HG03432 (cell line): Measurements from ENCODE around the gene PEX5L.

ENCODE experiments used
- ATAC-seq: cut with Tn5 transposase; IDR thresholded peaks from one replicate; pipeline ENCODE4 v1.9.1; 2021; ENCODE audit warnings: mild to moderate bottlenecking, moderate library complexity; ENCODE audit not compliant: unreplicated experiment

The PEX5L gene

DNA sequence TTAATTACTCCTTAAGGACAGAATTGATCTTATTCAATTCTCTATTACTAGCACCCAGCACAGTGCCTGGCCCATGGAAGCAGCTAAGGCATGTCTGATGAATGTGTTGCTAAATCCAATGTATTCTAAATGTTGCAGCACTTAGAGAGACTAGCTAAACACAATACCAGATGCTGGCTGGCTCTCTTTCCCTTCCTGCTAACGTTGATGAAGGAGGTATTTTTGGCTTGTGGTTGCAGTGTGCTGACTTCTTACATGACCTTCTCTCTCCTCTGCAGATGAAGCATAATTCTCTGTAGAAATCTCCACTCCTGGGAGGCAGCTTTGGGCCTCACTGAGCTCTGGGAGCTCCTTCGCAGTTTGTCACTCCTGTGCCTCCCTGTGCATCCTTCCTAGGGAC, 183.6 kb downstream of the PEX5L start:
- peak; percentile 73 for ATAC-seq

DNA sequence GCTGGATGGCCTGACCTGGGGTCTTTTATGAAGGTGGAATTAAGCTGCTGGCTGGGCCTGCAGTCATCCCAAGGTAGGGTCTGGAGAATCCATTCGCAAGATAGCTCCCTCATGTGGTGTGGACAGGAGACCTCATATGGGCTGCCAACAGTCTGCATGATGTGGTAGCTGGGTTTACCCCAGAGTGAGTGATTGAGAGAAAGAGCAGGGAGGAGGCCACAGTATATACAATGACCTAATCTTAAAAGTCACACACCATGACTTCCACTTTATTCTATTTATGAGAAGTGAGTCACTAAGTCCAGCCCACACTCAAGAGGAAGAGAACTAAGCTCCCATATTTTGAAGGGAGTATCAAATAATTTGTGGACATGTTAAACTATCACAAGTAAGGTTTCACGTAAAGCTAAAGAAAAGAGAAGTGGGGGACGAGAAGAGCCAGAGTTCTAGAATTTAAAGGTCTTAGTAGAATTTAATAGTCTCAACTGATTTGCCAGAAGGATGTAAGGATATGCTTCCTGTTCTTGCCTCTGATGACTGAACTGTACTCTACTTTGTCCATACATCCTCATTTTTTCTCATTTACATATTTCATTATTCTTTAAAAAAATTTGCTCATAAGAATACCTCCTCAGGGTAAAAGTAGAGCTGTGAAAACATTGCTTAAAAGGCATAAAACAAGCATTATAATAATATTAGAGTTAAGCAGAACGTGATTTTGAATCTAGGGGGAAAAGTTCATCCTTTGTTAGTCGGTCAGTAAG, 184.4 kb downstream of the PEX5L start:
- ATAC-seq, result peak; percentile 90

DNA sequence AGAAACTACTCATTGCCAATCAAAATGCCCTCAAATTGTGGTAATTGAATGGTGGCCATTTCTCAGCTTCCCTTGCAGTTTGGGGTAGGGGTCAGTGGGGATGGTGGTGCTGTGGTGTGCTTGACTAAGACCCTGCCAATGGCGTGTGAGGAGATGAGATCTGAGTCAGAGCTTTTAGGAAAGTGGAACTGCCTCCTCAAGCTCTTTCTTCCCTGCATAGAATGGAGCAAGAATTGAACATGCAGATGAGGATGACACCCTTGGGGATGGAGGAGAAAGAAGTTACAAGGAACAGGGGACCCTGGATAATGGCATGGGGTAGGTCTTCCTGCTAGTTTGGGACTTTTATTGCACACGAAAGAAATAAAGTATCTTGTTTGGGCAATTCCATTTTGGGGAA, 188.0 kb downstream of the PEX5L start:
- ATAC-seq, result no peak

DNA sequence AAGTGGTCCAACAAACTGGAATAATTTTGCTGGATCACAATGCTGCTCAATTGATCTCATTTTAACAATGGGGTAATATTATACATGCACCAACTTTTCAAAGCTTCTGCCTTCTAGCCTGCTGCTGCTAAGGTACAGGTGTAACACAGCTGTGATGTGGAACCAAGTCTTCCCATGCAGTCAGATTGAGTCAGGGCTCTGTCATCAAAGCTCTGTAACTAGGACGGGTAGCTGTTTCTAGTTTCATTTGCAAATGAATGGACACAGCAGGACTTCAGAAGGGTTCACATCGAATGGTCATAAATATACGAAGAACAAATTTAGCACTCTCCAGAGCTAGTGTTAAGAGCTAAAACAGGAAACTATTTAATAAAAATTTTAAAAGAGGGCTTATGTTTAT, 194.7 kb downstream of the PEX5L start:
- no peak for ATAC-seq

DNA sequence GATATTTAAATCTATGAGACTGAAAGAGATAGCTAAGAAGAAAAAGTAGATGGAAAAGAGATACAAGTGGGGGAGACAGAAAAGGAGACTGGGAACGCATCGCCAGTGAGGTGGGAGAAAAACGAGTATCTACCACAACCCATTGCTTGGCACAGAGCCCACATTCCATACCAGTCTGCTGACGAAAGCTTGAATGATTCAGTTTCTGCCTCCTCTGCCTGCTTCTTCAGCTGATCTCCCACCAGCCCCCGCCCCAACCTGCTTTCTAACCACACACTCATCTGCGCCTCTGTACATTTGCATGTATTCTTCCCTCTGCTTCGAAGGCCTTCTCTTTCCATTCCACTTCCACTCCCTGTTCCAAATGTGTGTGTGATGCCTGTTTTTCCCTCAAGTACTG, 195.8 kb downstream of the PEX5L start:
- no peak for ATAC-seq

DNA sequence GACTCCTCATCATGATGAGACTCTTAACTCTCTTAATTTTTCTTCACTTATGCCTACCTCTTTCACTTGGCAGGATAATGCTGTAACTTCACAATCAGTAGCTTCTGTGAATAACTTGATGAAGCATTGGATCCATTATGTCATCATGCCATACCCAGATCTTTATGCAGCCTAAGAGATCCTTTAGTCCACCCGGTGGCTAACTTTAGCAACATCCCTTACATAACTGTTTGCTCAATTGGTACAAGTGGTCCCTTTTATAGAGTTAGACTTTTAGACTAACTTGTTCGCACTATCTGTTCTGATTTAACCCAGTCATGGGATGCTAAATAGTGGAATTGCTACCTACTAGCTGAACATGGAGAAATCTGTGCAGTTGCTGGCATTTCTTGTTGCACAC, 199.4 kb downstream of the PEX5L start:
- no peak for ATAC-seq

DNA sequence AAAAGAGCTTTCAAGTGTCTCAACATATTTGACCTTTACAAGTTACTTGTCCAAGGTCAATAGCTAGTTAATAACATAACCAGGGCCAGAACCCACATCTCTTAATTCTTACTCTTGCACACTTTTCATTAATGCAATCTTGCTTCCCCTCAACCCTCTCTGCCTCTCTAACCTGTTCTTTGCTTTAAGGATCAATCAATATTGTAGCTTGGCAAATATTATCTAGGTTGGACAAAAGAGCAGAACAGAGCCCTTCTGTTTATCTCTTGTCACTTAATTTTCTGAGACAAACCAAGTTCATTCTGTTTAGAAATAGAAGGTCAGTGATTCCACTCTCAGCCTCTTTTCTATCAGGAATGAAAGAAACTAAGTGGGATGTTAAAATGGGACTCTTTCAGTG, 203.4 kb downstream of the PEX5L start:
- no peak for ATAC-seq

DNA sequence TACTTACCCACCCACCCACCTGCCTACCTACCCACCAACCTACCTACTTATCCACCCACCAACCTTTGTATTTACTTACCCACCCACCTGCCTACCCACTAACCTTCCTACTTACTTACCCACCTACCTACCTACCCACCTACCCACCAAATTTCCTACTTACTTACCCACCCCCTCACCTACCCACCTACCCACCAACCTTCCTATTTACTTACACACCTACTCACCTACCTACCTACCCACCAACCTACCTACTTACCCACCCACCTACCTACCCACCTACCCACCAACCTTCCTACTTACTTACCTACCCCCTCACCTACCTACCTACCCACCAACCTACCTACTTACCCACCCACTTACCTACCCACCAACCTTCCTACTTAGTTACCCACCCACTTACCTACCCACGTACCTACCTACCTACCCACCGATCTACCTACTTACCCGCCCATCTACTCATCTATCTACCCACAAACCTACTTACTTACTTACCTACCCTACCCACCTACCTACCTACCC, 204.3 kb downstream of the PEX5L start:
- no peak for ATAC-seq

DNA sequence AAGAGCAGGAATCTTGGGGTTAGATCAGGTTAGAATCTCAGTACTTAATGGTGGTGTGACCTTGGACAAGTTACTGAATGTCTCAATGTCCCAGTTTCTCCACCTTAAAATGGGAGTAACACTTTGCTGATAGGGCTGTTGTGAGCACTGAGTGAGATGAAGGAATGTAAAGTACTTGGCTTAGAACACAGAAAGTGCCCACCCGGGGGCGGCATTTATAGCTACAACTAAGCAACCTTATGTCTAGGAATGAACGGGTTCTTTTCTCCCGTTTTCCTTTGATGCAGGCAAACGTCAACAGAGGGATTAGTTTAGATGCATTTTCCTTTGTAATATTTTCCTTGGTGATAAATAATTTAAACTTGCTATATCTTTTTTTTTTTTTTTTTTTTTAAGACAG, 207.3 kb downstream of the PEX5L start:
- no peak for ATAC-seq

DNA sequence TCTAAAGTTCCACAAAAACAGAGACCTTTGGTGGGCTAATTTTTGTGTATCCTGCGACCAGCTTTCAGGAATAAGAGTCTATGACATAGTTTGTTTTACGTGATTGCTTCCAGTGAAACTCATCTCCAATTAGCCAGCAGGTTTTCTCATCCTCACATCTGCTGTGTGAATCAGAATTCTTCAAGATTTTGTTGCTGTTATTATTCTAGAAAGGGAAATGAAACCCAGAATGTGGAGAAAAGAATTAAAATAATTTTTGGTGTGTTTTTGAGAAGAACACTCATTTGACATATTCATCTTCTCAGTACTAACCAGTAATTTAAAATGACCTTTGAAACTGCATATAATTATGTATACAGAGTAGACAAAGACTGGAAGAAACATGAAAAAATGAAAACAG, 208.0 kb downstream of the PEX5L start:
- no peak for ATAC-seq

DNA sequence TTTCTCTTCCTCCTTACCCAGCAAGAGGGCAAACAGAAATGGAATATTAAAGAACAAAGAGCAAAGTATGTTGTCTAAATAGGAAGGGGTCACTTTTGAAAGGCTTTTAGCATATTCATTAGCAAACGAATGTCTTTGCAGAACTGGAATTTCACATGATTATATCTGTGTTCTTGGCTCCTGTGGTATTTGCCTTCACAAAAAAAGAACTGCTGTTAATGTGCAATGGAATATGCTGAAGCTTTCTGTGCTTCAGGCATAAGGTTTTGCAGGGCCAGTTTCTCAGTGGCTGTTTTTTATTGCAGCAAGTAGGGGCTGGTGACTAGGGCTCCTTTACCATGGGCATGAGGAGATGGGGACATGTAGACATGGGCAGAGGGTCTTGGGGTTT, 210.5 kb downstream of the PEX5L start:
- ATAC-seq, result no peak

DNA sequence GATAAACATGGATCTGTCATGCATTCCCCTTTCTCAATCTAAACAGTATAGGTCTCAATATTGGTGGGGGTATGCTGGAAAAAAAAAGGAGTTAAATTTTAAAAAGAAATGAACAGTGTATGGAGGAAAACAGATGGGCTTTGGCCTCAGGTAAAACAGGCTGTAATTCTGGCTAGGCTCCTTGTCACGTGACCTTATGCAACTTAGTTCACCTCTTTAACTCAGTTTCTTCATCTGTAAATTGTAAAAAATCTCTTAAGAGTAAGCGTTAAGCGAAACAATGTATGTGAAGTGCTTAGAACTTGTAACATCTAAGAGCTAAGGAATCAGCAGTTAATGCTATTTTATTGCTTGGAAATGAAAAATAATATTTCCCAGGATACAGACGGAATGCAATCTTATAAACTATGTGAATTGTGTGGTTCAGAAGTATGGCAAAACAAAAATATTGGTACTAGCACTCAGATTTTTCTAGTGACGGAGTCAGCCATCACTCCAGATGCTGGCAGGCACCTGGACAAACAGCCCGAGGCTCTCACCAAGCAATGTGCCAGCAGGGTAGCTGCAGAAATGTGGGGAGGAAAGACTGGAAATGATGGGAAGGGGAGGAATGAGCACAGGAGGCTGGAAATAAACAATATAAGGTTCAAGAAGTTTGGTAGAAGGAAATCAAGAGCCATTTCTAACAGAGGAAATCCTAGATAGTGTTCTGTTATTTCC, 211.1 kb downstream of the PEX5L start:
- no peak for ATAC-seq

DNA sequence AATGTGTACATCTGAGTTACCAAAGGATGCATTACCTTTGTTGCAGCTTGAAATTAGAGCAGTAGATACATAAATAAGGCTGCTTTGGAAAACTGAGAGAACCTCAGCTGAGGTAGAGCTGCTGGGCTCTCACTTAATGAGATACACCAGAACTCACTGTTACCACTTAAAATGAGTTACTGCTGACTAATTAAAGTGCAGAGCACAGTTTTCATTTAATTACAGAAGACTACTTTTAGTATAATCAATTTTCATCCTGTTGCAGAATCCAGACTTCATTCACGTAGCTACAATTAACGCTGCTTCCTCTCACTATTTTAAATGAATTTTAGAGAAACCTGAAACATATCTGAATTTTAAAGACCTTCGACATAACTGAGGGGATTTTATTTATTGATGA, 214.4 kb downstream of the PEX5L start:
- ATAC-seq, result no peak

DNA sequence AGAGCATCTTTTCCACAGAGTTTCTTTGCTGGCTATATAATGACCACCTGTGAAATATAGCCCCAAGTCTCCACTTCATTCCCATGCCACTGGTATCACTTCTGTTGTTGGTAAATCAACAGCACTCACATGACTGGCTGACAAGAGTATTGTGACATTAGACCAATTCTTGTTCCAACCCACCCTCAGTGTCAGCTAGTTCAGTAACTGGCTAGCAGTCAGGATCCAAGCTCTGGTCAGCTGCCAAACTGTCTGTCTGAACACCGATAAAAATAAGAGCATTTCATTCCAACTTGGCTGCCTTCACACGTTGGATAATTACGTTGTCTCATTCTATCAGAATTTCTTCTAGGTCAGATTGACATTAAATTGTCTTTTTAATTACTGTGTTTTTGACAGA, 217.4 kb downstream of the PEX5L start:
- no peak for ATAC-seq

DNA sequence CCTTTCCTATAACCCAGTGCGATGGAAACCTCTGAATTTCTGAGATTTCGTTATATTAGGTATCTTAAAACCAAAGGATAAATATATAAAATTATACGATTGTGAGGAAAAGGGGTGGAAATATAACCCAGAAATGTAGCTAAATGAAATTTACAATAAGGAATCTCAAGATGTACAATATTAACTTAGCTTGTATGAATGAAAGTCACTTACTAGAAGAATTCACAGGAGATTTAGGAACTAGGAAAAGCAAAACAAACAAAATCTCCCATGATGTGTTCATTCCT, 224.7 kb downstream of the PEX5L start:
- no peak for ATAC-seq

DNA sequence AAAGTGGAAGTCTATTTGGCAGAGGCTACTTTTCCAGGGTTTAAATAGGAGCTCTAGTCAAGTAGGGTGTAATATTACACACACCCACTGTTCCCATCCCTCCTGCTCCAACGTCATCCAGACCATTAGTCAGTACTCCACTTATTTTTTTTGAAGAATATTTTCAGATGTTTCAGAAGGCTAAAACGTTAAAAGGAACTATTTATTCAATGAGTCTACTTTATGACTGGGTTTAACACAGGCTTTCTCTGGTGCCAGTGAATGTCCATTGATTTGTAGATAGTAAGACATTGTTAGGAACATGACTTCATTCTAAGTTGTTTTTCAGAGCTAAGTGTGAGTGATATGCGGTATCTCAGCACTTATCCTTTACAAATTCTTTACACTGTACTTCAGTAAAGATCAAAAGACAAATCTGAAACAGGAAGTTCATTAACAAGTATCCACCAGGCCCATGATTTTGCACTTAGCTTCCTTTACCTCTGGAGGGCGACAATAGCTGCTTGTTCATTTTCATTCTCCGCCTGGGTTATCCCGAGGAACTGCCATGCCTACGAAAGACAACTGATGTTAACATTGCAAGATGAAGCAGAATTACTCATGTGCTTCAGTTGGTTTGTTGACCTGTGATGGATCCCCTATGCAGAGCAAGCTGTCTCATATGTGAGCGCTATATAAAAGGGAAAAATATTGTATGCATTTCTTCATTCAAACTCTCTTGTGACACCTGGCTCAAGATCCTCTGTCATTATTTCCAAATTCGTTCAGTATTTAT, 225.2 kb downstream of the PEX5L start:
- ATAC-seq, result peak; percentile 94

DNA sequence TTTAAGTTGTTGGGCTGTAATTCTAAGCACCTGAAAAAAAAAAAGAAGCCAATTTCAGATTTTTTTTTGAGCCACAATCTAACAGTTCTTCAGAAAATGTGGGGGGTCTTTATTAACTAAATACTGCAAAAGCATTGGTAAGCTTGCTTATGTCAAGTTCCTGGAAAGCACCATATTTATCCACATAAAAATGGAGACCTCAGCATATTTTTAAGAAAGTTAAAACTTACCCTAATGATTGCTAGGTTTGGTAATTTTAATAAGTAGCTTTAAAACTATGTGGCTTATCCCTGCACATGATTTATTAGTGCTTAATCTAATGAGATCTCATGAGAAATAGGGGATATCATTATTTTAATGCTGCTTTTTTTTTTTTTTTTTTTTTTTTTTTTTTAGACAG, 227.1 kb downstream of the PEX5L start:
- no peak for ATAC-seq

DNA sequence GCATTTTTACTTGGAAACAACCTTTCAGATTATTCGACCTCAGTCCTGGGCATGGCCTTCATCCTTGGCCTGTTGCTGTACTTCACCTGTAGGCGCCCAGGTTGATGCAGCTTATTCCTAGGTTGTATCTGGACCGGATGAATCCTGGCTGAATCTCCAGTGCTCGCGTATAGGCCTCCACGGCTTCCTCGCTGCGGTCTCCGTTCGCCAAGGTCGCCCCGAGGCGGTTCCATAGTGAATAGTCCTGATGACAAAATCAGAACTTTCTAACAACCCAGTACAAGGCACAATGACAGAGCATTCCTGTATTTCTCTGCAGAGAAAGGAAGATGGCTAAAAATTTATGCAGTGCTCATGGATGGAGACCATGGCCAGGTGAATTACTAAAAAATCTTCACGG, 229.1 kb downstream of the PEX5L start:
- no peak for ATAC-seq

DNA sequence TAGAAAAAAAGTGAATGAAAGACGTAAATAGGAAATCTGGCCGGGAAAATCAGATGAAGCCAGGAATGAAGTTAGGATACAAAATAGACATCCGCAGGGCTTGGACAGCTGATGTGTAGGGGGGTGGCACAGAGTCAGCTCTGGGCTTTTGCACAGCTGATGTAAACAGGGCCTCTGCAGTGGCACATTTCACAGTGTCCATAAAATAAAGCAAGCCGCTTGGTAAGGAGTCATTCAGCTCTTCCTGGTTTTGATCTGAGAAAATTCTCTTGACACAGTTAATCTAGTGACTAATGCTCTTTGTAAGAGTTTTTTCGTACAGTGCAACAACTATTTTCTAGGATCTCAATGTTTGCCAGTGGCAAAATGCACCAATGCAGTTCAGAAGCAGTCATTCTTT, 230.6 kb downstream of the PEX5L start:
- ATAC-seq, result no peak

DNA sequence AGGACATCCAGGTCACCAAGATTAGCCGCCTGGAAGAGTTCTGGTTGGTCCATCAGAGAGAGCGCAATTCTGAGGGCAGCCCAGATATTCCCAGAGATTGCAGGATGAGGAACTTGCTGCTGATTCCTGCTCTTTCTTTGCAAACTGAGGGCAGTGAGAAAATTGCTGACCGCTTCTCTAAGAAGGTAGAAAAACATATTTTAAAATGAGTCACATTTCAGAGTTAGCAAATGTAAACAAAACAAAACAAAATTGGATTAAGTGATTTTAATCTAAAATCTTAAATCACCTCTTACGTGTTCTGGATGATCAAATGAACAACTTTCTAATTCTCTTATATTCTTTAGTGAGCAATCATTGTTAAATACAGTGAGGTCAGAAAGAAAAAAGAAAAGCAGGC, 234.9 kb downstream of the PEX5L start:
- ATAC-seq, result no peak

DNA sequence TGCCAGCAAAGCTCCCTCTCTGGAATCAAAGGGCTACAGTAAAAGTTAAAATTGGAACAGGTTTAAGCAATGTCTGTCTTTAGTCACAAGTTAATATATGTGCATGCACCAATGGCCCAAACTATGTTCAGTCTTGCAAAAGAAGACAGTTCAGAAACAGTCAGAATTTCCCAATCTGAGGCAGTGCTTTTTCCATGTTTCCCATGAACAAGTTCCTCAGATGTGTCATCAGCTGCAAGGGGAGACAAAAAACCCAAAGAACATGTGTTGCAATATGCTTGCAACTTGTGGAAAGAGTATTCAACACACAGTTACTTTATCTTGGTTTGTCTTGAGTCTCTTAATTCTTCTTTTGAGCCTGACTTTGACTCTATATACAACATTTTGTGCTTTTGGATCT, 235.5 kb downstream of the PEX5L start:
- no peak for ATAC-seq

DNA sequence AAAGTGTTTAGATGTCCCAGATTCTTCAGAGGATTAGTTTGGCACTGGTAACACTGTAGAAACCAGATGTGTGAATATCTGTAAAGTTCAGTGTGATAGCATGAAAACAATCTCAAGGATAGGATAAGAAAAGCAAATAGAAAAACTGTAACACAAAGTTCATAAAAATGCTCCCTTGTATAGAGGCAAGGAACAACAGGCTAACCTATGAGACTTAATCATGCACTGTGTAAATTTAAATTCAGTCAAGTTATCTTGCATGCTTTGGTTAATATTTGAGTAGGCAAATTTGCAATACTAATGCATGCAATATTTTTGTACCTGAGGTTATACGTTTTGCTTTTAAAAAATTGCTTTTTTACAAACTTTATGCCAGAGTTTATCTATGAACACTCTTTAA, 239.5 kb downstream of the PEX5L start:
- no peak for ATAC-seq
